COLO829 (cell line): Measurements from ENCODE around the gene GALNT7.

Source experiments
- DNase-seq: peaks from one replicate; pipeline ENCODE4 v3.0.0; 2012; ENCODE audit warnings: low spot score

The GALNT7 gene

GRCh38 chr4:173267711-173268110 is 99.1 kb downstream of the GALNT7 start:
- no peak for DNase-seq

GRCh38 chr4:173269280-173269679 is 100.7 kb downstream of the GALNT7 start:
- no peak for DNase-seq

- no peak for DNase-seq
Measured at GRCh38 chr4:173270312-173271027, 101.9 kb downstream of the GALNT7 start.

GRCh38 chr4:173272314-173272713 is 103.7 kb downstream of the GALNT7 start:
- DNase-seq: no peak

- no peak for DNase-seq
Measured at GRCh38 chr4:173272996-173273395, 104.4 kb downstream of the GALNT7 start.

GRCh38 chr4:173273941-173274340 is 105.3 kb downstream of the GALNT7 start:
- no peak for DNase-seq

GRCh38 chr4:173274744-173275143 is 106.1 kb downstream of the GALNT7 start:
- DNase-seq: no peak

- no peak for DNase-seq
Measured at GRCh38 chr4:173275150-173275549, 106.5 kb downstream of the GALNT7 start.

GRCh38 chr4:173277340-173277739 is 108.7 kb downstream of the GALNT7 start:
- no peak for DNase-seq

GRCh38 chr4:173280998-173281397 is 112.4 kb downstream of the GALNT7 start:
- DNase-seq: no peak

- DNase-seq: no peak
Measured at GRCh38 chr4:173281406-173282255, 113.0 kb downstream of the GALNT7 start.

GRCh38 chr4:173282256-173282562 is 113.6 kb downstream of the GALNT7 start:
- DNase-seq: no peak

- DNase-seq: no peak
Measured at GRCh38 chr4:173282626-173283025, 114.0 kb downstream of the GALNT7 start.

- DNase-seq: no peak
Measured at GRCh38 chr4:173284463-173284862, 115.9 kb downstream of the GALNT7 start.

GRCh38 chr4:173287486-173287885 is 118.9 kb downstream of the GALNT7 start:
- DNase-seq: no peak

- DNase-seq: no peak
Measured at GRCh38 chr4:173288296-173288695, 119.7 kb downstream of the GALNT7 start.

- peak; percentile 26 for DNase-seq
Measured at GRCh38 chr4:173288698-173289352, 120.2 kb downstream of the GALNT7 start.

GRCh38 chr4:173289353-173289727 is 120.7 kb downstream of the GALNT7 start:
- DNase-seq: no peak

GRCh38 chr4:173291899-173292298 is 123.3 kb downstream of the GALNT7 start:
- DNase-seq: no peak

GRCh38 chr4:173293663-173294062 is 125.1 kb downstream of the GALNT7 start:
- DNase-seq: no peak

GRCh38 chr4:173294444-173294843 is 125.8 kb downstream of the GALNT7 start:
- no peak for DNase-seq

GRCh38 chr4:173301518-173302201 is 133.0 kb downstream of the GALNT7 start:
- peak; percentile 44 for DNase-seq
